Epithelial cell of esophagus (primary cell): ENCODE results near the gene PCDHGB2.
"Not testable (repeated sequence)": the region's sequence is repeated elsewhere in the genome, so short reads cannot be mapped to it uniquely, and the experiment has no call there.

ENCODE experiments used
- DNase-seq: peaks from one replicate; pipeline ENCODE4 v3.0.0; 2010; ENCODE audit warnings: low read depth
- H3K4me3 ChIP-seq: 2 replicates; pipeline ENCODE4 v1.5.1; 2011; ENCODE audit warnings: mild to moderate bottlenecking, low read length, control low read depth
- TF ChIP-seq, protein P1 (sequence below): IDR thresholded peaks from 2 replicates; pipeline ENCODE4 v1.5.1; 2011; ENCODE audit warnings: low read depth, mild to moderate bottlenecking, low read length, control low read depth, inconsistent platforms; ENCODE audit not compliant: insufficient read depth; ENCODE audit errors: missing control alignments

Gene PCDHGB2

DNA sequence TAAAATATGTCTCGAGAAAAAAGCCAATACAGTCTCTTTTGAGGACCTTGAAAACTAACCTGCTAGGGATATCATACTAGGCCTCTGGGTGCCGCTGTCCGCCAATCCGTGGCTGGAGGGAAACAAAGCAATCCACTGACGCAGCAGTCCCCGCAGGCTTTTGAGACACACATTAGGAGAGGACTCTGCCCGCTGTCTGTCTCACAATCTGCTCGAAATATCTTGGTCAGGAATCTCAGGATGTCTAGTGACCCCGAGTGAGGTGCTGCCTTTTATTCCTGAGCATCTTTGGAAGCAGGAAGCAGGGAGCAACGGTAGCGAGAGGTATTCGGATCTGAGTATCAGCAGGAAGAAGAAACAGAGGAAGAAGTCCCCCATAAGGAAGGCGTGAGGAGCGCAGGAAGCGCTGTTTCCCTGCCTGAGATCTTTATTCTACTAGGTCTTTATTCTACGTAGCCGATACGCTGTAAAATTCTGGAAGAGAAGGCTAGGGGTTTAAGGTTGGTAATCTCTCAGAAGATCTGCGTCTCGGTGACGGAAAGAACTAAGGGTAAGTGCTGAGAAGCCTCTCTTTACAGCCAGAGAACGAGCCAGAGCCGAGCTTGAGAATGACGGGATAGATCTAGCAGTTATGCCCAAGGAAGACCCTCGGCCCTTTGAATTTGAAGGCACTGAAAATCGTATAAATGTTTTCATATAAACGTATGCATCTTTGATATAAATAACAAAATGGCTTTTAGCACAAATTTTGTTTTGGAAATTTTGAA, 33.5 kb upstream of the PCDHGB2 start:
- TF ChIP-seq, protein P1, sequence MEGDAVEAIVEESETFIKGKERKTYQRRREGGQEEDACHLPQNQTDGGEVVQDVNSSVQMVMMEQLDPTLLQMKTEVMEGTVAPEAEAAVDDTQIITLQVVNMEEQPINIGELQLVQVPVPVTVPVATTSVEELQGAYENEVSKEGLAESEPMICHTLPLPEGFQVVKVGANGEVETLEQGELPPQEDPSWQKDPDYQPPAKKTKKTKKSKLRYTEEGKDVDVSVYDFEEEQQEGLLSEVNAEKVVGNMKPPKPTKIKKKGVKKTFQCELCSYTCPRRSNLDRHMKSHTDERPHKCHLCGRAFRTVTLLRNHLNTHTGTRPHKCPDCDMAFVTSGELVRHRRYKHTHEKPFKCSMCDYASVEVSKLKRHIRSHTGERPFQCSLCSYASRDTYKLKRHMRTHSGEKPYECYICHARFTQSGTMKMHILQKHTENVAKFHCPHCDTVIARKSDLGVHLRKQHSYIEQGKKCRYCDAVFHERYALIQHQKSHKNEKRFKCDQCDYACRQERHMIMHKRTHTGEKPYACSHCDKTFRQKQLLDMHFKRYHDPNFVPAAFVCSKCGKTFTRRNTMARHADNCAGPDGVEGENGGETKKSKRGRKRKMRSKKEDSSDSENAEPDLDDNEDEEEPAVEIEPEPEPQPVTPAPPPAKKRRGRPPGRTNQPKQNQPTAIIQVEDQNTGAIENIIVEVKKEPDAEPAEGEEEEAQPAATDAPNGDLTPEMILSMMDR = peak; percentile 49
- H3K4me3 ChIP-seq = peak overlapping the region; percentile 40
- DNase-seq = peak; percentile 58

DNA sequence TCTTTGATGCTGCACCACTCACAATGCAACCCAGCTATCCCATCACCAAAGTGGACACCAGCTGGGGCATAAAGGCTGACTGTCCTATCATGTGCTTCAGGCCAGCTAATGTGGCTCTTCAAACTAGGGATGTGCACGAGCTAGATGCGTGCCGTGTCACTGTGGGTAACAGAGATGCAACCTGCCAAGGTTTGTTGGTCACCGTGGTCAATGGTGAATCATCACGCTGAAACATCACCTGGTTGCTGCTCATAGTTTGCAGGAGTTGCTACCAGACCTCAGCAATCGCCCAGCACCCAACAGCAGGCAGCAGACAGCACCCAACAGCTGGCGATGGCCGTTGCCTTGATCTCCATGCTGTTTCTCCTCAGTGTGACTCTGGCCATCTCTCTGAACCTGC, 31.6 kb upstream of the PCDHGB2 start:
- H3K4me3 ChIP-seq = no peak overlapping the region
- TF ChIP-seq, protein P1 = no peak
- DNase-seq = no peak

DNA sequence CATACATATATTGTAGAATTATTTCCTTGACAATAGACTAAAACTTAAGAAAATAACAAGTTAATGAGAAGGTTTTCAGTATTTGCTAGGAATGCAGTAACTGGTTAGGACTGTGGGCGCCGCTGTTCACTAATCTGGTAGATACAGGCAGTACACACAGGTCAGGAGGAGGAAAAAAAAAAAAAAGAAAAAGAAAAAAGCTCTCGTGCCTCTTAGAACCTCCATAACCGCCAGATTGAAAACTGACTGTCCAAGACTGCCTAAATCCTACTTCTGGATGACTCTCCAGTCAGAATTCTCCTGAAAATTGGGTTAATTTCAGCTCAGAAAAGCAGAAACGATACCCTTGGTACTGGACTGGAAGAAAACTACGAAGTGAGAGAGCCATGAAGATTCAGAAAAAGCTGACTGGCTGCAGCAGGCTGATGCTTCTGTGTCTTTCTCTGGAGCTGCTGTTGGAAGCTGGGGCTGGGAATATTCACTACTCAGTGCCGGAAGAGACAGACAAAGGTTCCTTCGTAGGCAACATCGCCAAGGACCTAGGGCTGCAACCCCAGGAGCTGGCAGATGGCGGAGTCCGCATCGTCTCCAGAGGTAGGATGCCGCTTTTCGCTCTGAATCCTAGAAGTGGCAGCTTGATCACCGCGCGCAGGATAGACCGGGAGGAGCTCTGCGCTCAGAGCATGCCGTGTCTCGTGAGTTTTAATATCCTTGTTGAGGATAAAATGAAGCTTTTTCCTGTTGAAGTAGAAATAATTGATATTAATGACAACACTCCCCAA, 29.3 kb upstream of the PCDHGB2 start, which contains the start of gene PCDHGA1:
TSS of gene PCDHGA1 (plus strand) at position 216 of the 782 bp plus-strand sequence.
- peak; percentile 46 for DNase-seq
- TF ChIP-seq, protein P1 = peak; percentile 42
- H3K4me3 ChIP-seq = no peak within 1 kb of the TSS

DNA sequence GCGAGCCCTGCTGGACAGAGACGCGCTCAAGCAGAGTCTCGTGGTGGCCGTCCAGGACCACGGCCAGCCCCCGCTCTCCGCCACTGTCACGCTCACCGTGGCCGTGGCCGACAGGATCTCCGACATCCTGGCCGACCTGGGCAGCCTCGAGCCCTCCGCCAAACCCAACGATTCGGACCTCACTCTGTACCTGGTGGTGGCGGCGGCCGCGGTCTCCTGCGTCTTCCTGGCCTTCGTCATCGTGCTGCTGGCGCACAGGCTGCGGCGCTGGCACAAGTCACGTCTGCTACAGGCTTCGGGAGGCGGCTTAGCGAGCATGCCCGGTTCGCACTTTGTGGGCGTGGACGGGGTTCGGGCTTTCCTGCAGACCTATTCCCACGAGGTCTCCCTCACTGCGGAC, 27.2 kb upstream of the PCDHGB2 start:
- DNase-seq, H3K4me3 ChIP-seq: not testable (repeated sequence)

DNA sequence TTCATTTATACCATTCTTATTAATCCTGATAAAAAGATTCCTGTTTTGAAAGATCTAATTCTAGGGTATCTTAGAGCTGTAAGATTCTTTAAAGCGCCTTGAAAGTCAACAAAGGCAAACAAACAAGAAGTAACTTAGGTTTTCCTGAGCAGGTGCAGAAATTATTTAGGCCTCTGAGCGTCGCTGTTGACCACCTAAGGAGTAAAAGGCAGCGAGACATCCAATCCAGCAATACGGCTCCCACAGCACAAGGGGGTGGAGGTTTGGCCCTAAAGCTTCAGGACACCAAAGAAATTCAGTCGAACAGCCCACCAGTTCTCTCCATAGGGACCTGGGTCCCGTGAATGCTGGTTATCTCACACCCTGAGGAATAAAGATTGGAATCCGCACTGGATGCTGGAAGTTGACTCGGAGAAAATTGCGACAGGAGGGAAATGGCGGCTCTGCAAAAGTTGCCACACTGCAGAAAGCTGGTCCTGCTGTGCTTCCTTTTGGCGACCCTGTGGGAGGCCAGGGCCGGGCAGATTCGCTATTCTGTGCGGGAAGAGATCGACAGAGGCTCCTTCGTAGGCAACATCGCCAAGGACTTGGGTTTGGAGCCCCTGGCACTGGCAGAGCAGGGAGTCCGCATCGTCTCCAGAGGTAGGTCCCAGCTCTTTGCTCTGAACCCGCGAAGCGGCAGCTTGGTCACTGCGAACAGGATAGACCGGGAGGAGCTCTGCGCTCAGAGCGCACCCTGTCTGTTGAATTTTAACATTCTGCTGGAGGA, 21.1 kb upstream of the PCDHGB2 start, which contains the start of gene PCDHGA2:
TSS of gene PCDHGA2 (plus strand) at position 223 of the 769 bp plus-strand sequence.
- TF ChIP-seq, protein P1 = peak; percentile 48
- DNase-seq = peak; percentile 44
- H3K4me3 ChIP-seq = peak within 1 kb of the TSS; percentile 38

DNA sequence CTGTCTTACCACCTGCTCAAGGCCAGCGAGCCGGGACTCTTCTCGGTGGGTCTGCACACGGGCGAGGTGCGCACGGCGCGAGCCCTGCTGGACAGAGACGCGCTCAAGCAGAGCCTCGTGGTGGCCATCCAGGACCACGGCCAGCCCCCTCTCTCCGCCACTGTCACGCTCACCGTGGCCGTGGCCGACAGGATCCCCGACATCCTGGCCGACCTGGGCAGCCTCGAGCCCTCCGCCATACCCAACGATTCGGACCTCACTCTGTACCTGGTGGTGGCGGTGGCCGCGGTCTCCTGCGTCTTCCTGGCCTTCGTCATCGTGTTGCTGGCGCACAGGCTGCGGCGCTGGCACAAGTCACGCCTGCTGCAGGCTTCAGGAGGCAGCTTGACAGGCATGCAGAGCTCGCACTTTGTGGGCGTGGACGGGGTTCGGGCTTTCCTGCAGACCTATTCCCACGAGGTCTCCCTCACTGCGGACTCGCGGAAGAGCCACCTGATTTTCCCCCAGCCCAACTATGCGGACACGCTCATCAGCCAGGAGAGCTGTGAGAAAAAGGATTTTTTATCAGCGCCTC, 18.9 kb upstream of the PCDHGB2 start:
- DNase-seq, H3K4me3 ChIP-seq: not testable (repeated sequence)

DNA sequence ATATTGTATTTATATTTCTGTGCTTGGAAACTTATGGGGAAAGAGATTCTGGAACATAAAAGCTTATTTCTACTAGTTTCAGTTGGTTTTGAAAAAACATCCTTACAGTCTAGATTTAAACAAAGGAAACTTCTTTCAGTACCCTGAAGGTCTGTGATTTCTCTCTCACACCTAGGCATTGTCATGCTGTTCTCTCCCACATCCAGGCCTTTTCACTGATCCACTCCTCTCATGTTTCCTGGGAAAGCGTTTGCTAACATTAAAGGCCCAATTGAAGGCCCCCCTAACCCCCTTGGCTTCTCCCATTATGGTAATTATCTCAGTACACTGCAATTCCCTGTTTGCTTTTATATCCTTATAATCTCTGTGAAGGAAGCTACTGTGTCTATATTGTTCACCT, 17.0 kb upstream of the PCDHGB2 start:
- TF ChIP-seq, protein P1 = no peak
- DNase-seq = no peak
- H3K4me3 ChIP-seq = no peak overlapping the region
